Heart right ventricle (tissue), 16 donors: ENCODE results near the gene SRPX. TPM values are rescaled to one million over a fixed set of nuclear protein-coding genes. Genes with fewer than 3 reads are reported as not detected.
A peak's percentile ranks its signal among the peaks of the same experiment; 100 is the strongest.

Source experiments
- ATAC-seq, 8 donors: fragments of 200-7000 bp; cut with Tn5 transposase; one replicate each; pipeline ENCODE4 v1.9.1; 2020; ENCODE audit warnings: mild to moderate bottlenecking in 8 of 8, moderate library complexity in 8 of 8, moderate number of reproducible peaks in 1 of 8
- DNase-seq, 2 donors: peaks; one replicate each; pipeline ENCODE4 v3.0.0-alpha.2; 2020
- H3K27ac ChIP-seq, 10 donors: fragments of 200-600 bp; sonication (generic) in 2 of 10; one replicate each; pipeline versions ENCODE4 v1.5.0 to v1.8.0; 2020 to 2022; ENCODE audit warnings: mild to moderate bottlenecking in 3 of 10
- H3K27me3 ChIP-seq, 7 donors: fragments of 200-600 bp; one replicate each; pipeline ENCODE4 v1.8.0; 2021 to 2022; ENCODE audit warnings: mild to moderate bottlenecking in 2 of 7
- H3K36me3 ChIP-seq, 9 donors: fragments of 200-600 bp; sonication (generic) in 1 of 9; one replicate each; pipeline versions ENCODE4 v1.5.0 to v1.8.0; 2020 to 2022; ENCODE audit warnings: mild to moderate bottlenecking in 2 of 9
- H3K4me1 ChIP-seq, 9 donors: fragments of 200-600 bp; sonication (generic) in 1 of 9; one replicate each; pipeline versions ENCODE4 v1.5.0 to v1.8.0; 2020 to 2022; ENCODE audit warnings: mild to moderate bottlenecking in 4 of 9
- H3K4me3 ChIP-seq, 10 donors: fragments of 200-600 bp; sonication (generic) in 2 of 10; one replicate each; pipeline versions ENCODE4 v1.5.0 to v1.8.0; 2020 to 2022; ENCODE audit warnings: mild to moderate bottlenecking in 7 of 10, moderate library complexity in 2 of 10
- H3K9me3 ChIP-seq, 11 donors: fragments of 200-600 bp in 10 of 11; sonication (generic) in 2 of 11; one replicate each; pipeline versions ENCODE4 v1.5.0 to v1.8.0; 2013 to 2022; ENCODE audit warnings: mild to moderate bottlenecking in 2 of 11, control low read depth in 1 of 11, moderate library complexity in 1 of 11
- CTCF ChIP-seq, 9 donors: fragments of 200-600 bp; sonication (generic) in 2 of 9; IDR thresholded peaks; one replicate each; pipeline versions ENCODE4 v1.5.0 to v1.8.0; 2021 to 2022; ENCODE audit warnings: antibody characterized with exemption in 9 of 9, mild to moderate bottlenecking in 5 of 9, moderate library complexity in 1 of 9
- WGBS, 2 donors: extraction: QIAGEN DNeasy Blood & Tissue Kit; methylation state at CpG; one replicate each; pipeline ENCODE4 v1.1.7; 2013; ENCODE audit warnings: inconsistent platforms in 1 of 2; 5-methylcytosine and 5-hydroxymethylcytosine counted together
- intact Hi-C, 10 donors: fragments of 100-400 bp; cut with DNase I; formaldehyde crosslinking; loops; one replicate each; pipeline versions ENCODE4 v1.11.1 to v1.14.2; 2022
- polyA plus RNA-seq, 2 donors: library from polyadenylated mRNA; stranded (reverse); fragments of 200-250 nt; gene quantifications; one replicate each; pipeline ENCODE4 v1.2.3, GENCODE V29; 2013
- total RNA-seq, 10 donors: library from RNA; stranded (reverse); fragmentation: NEBNext Ultra II Directional in 3 of 10; extraction: Animal tissue kit (Norgen Biotek cat#: 25700) in 3 of 10; gene quantifications; one replicate each; pipeline versions ENCODE4 v1.2.1 to v1.2.4, GENCODE V29; 2021 to 2023
- donor health status: Arrhythmogenic right ventricular cardiomyopathy.
- donor health status: ischemic (EF 13 %, LVEDD 7.1; RV severe dilation, severe dysfunction).
- donor health status: healthy with polysubstance abuse.
- donor health status: DM: no; HTN: yes; CAD: no.
- donor health status: DM: no; HTN: no; CAD: no.
- donor health status: ischemic (EF 25% LVEDD 6.9; RV normal size, moderate dysfunction).
- donor health status: ischemic (EF 25% LVEDD 5.7; RV mildly dilated, moderate dysfunction).
- donor health status: healthy.
- donor health status: DM: yes; HTN: yes; CAD: no.
- donor health status: Ischemic cardiomyopathy.
- donor health status: ischemic (EF 35%, LVEDD 5.7; RV mildly dilated, moderate dysfunction).
- donor health status: nonischemic (EF 11% LVEDD 7.7; RV severe dilation, severe dysfunction).
- donor health status: DM: yes; HTN: yes; CAD: no.
- donor health status: PGD.
- donor health status: ischemic (EF 29% LVEDD 5.4; RV normal size, mild dysfunction).
- donor health status: nonischemic (EF 23%, LVEDD 6.1; RV moderate dilation, normal function).

The SRPX gene
- total and polyA plus RNA-seq, 12 donors, result 34.8 to 204 (median 49.8) TPM

DNA sequence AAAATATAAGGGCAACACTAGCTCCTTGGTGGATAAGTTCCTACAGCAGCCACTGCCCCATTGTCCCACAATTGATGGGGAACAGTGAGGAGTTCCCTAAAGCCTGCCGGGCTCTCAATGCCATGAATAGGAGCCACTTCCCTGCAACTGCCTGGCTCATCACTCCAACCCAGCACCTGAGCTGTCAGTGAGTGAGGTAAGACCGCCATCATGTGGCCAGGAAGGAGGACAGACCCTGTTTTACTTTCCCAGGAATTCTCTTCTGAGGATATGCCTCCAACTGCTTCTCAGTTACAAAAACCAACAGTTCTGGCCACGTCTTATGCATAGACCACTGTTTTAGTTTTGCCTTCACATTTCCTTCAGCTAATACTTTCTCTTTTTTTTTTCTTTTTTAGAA, 45.5 kb downstream of the SRPX start:
- H3K9me3 ChIP-seq, result no peaks in the 10 kb centered on the region
- H3K4me3 ChIP-seq, result no peak overlapping the region
- intact Hi-C loops, result loop anchor here in 2 of 10 donors (10.0 kb wide), 1 partner anchor 250 kb away; no protein-coding TSS in a partner anchor
- H3K27ac ChIP-seq, result no peak overlapping the region
- ATAC-seq (peak in 1 of 8 donors; percentile 44), DNase-seq (no peak)
- peaks cover 0 to 20% (median 0%) of the 10 kb centered on the region in 7 donors for H3K27me3 ChIP-seq
- TF ChIP-seq CTCF (IDR thresholded peaks at IDR 0.05), result peak in 6 of 9 donors; percentile 22 to 44 (median 28)
- H3K4me1 ChIP-seq, result no peaks in the 10 kb centered on the region
- WGBS, 2 donors, result 57 to 63% methylated on average over 3 of the region's 3 CpGs
- H3K36me3 ChIP-seq, result peaks cover 0 to 9% (median 0%) of the 10 kb centered on the region in 9 donors

DNA sequence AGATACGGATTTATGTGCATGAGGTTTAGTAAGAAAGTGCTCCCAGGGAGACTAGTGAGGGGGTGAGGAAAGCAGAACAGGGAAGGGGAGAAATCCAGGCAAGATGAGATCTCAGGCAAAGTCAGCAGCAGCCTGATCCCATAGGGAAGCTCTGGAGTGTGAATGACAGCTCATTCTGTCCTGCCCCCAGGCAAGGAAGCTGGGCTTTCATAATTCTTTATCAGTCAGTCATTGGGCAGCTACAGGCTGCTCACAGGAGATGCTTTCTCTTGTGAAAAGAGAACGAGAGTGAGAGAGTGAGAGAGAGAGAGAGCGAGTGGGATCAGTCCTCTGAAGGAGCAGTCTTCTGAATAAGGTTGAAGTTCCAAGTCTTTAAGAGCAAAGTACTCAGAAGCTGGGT, 48.1 kb downstream of the SRPX start:
- ATAC-seq (no peak), DNase-seq (no peak)
- Histone ChIP-seq H3K4me1 (no peaks in the 10 kb centered on the region), H3K27me3 (peaks cover 0 to 20% (median 0%) of the 10 kb centered on the region in 7 donors), H3K4me3 (no peak overlapping the region), H3K27ac (no peak overlapping the region), H3K36me3 (peaks cover 0 to 12% (median 0%) of the 10 kb centered on the region in 9 donors), H3K9me3 (no peaks in the 10 kb centered on the region)
- 78% methylated on average over 3 of the region's 3 CpGs for WGBS, 2 donors
- no peak for TF ChIP-seq CTCF (IDR thresholded peaks at IDR 0.05)
- intact Hi-C loops, result loop anchor here in 2 of 10 donors (10.0 kb wide), 1 partner anchor 248 kb away; no protein-coding TSS in a partner anchor

- Histone ChIP-seq H3K27ac (no peak overlapping the region), H3K4me1 (no peaks in the 10 kb centered on the region), H3K9me3 (no peaks in the 10 kb centered on the region), H3K27me3 (peaks cover 0 to 12% (median 0%) of the 10 kb centered on the region in 7 donors), H3K36me3 (peaks cover 0 to 12% (median 0%) of the 10 kb centered on the region in 9 donors), H3K4me3 (no peak overlapping the region)
- ATAC-seq (no peak), DNase-seq (no peak)
- intact Hi-C loops, result loop anchor here in 2 of 10 donors (10.0 kb wide), 1 partner anchor 246 kb away; no protein-coding TSS in a partner anchor
- 100% methylated on average over 1 of the region's 1 CpG for WGBS, 2 donors
- TF ChIP-seq CTCF (IDR thresholded peaks at IDR 0.05), result no peak
Measured at GRCh38 chrX:38170556-38170955, 50.1 kb downstream of the SRPX start.

DNA sequence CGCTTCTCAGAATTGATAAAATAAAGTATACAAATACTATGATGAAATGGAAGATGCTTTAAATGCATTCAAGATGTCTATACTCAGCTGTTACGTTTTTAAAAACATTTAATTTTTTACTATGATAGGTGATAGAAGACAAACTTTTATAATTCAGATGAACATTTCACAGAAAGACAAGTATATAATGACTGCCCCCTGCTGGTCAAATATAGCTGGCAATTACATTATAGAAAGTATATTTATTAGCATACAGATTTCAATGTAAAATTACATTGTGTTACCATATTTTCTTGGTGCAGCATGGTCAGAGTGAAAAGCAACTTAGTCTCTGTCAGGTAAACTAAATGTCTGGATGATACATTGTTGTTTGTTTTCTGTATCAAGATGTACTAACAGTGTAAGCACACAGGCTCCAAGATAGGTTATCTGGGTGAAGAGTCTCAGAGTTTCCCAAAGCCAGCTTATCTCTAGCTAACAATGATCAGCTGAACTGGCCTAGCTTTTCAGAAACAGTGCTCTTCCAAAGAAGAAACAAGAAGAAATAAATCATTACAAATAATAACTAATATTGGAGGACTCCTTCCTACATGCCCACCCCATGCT, 54.1 kb downstream of the SRPX start:
- 61 to 67% methylated on average over 2 of the region's 2 CpGs for WGBS, 2 donors
- peak; percentile 22 to 64 (median 56) for TF ChIP-seq CTCF (IDR thresholded peaks at IDR 0.05)
- intact Hi-C loops, result loop anchor here in 7 of 10 donors (2.0 to 10.0 kb wide), 6 partner anchors 239 to 422 kb away; no protein-coding TSS in a partner anchor
- H3K4me3 ChIP-seq, result no peak overlapping the region
- H3K27ac ChIP-seq, result no peak overlapping the region
- H3K27me3 ChIP-seq, result peaks cover 0 to 12% (median 0%) of the 10 kb centered on the region in 7 donors
- no peaks in the 10 kb centered on the region for H3K4me1 ChIP-seq
- no peak for ATAC-seq
- H3K36me3 ChIP-seq, result peaks cover 0 to 7% (median 0%) of the 10 kb centered on the region in 9 donors
- no peaks in the 10 kb centered on the region for H3K9me3 ChIP-seq
- no peak for DNase-seq
